Upper lobe of right lung (tissue), 1 donor: ENCODE data around the gene MAPKBP1. TPM values are rescaled to one million over a fixed set of nuclear protein-coding genes. Genes with fewer than 3 reads are reported as not detected.

ENCODE experiments used
- ATAC-seq: fragments of 200-7000 bp; cut with Tn5 transposase; one replicate; pipeline ENCODE4 v1.9.1; 2020; ENCODE audit warnings: mild to moderate bottlenecking, moderate library complexity
- DNase-seq: peaks from one replicate; pipeline ENCODE4 v3.0.0-alpha.2; 2020
- H3K27ac ChIP-seq: fragments of 200-600 bp; one replicate; pipeline ENCODE4 v1.8.0; 2022
- H3K27me3 ChIP-seq: fragments of 200-600 bp; one replicate; pipeline ENCODE4 v1.8.0; 2022; ENCODE audit warnings: mild to moderate bottlenecking
- H3K36me3 ChIP-seq: fragments of 200-600 bp; one replicate; pipeline ENCODE4 v1.8.0; 2022
- H3K4me1 ChIP-seq: fragments of 200-600 bp; one replicate; pipeline ENCODE4 v1.8.0; 2022
- H3K4me3 ChIP-seq: fragments of 200-600 bp; one replicate; pipeline ENCODE4 v1.8.0; 2022; ENCODE audit warnings: mild to moderate bottlenecking
- H3K9me3 ChIP-seq: fragments of 200-600 bp; one replicate; pipeline ENCODE4 v1.8.0; 2022
- intact Hi-C: fragments of 100-400 bp; cut with DNase I; formaldehyde crosslinking; loops from one replicate; pipeline ENCODE4 v1.11.0; 2022
- total RNA-seq: library from RNA; stranded (reverse); fragmentation: NEBNext Ultra II Directional; extraction: Animal tissue kit (Norgen Biotek cat#: 25700); gene quantifications from one replicate; pipeline ENCODE4 v1.2.1, GENCODE V29; 2021
- TF ChIP-seq, protein P1 (sequence below): fragments of 200-600 bp; IDR thresholded peaks from one replicate; pipeline ENCODE4 v1.8.0; 2022; ENCODE audit warnings: antibody characterized with exemption
- donor health status: DM: no; HTN: yes; CAD: no; lungs with severe emphysema.

MAPKBP1 gene
- total RNA-seq, 1 donor from 2014 or later = 22.4 TPM

DNA sequence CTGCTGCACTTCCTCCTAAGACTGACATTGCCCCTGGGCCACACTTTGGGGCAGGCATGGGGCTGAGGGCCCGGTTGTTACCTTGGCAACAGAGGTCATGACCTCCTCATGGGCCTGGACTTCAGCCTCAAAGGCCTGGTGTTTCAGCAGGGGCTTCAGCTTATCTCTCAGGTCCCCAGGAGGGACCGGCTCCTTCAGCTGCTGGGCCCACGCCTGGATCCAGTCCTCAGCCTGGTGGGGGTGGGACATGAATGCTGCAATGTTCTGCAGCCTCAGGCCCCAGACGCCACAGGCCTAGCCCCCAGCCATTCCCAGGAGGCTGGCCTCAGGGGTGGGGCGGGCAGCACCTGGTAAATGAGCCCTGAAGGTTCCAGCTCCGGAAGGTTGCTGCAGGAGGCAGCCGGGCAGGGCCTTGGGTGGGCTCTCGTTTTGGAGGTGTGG, 92.0 kb downstream of the MAPKBP1 start:
- Histone ChIP-seq H3K27ac (no peak overlapping the region), H3K27me3 (no peaks in the 10 kb centered on the region), H3K9me3 (no peaks in the 10 kb centered on the region), H3K36me3 (no peaks in the 10 kb centered on the region), H3K4me3 (no peak overlapping the region), H3K4me1 (no peaks in the 10 kb centered on the region)
- DNase-seq (no peak), ATAC-seq (no peak)
- intact Hi-C loops = no loop called here
- TF ChIP-seq, protein P1, sequence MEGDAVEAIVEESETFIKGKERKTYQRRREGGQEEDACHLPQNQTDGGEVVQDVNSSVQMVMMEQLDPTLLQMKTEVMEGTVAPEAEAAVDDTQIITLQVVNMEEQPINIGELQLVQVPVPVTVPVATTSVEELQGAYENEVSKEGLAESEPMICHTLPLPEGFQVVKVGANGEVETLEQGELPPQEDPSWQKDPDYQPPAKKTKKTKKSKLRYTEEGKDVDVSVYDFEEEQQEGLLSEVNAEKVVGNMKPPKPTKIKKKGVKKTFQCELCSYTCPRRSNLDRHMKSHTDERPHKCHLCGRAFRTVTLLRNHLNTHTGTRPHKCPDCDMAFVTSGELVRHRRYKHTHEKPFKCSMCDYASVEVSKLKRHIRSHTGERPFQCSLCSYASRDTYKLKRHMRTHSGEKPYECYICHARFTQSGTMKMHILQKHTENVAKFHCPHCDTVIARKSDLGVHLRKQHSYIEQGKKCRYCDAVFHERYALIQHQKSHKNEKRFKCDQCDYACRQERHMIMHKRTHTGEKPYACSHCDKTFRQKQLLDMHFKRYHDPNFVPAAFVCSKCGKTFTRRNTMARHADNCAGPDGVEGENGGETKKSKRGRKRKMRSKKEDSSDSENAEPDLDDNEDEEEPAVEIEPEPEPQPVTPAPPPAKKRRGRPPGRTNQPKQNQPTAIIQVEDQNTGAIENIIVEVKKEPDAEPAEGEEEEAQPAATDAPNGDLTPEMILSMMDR = no peak

DNA sequence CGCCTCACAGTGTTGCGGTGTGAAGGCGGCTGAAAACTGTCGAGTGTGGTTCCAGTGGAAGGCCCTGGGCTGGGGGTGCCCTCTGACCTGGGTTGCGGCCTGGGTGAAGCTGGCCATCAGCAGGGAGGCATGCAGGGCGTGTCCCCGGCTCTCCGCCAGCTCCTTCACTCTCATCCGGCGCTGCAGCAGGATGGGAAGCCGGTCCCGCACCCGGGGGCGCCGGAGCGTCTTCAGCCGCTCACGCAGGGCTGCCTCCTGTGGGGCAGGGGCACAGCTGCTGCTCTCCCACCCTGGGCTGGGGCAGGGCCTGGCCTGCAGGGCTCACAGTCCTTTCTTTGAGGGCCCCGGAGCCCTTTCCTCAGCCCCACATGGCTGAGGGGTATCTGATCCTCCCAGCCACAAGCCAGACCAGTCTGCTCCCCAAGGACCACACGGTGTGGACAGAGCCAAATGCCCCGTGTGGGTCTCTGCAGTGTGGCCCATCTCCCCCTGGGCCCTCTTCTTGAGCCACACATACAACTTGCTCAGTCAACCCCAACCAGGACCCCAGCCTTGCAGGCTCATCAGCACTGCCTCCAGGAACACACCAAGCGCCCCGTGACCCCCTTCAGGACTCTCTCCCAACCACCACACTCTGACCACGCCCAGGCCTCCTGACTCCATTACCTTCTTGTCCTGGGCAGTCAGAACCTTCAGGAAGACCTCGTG, 92.7 kb downstream of the MAPKBP1 start:
- H3K9me3 ChIP-seq = no peaks in the 10 kb centered on the region
- intact Hi-C loops = no loop called here
- TF ChIP-seq, protein P1 = no peak
- no peaks in the 10 kb centered on the region for H3K27me3 ChIP-seq
- DNase-seq (no peak), ATAC-seq (no peak)
- no peak overlapping the region for H3K27ac ChIP-seq
- no peaks in the 10 kb centered on the region for H3K36me3 ChIP-seq
- H3K4me3 ChIP-seq = no peak overlapping the region
- no peaks in the 10 kb centered on the region for H3K4me1 ChIP-seq

DNA sequence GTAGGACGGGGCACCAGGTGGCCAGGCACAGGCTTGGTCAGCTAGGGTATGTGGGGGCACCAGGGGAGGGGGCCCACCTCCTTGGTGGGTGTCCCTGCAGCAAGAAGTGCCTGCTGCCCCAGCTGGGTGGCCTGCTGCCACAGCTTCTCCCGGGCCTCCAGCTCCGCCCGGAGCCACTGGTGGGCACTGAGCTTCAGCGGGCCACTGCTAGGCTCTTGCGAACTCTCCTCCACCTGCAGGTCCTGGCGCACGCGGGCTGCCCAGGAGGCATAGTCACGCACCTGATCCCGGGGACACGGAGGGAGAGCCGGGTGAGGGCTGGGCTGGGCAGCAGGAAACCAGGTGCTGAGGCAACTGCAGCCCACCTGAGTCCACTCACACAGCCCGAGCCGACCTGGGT, 94.0 kb downstream of the MAPKBP1 start:
- intact Hi-C loops = no loop called here
- Histone ChIP-seq H3K9me3 (no peaks in the 10 kb centered on the region), H3K36me3 (no peaks in the 10 kb centered on the region), H3K4me1 (no peaks in the 10 kb centered on the region), H3K27ac (no peak overlapping the region), H3K4me3 (no peak overlapping the region), H3K27me3 (no peaks in the 10 kb centered on the region)
- ATAC-seq = no peak
- TF ChIP-seq, protein P1 = no peak
- DNase-seq = no peak

DNA sequence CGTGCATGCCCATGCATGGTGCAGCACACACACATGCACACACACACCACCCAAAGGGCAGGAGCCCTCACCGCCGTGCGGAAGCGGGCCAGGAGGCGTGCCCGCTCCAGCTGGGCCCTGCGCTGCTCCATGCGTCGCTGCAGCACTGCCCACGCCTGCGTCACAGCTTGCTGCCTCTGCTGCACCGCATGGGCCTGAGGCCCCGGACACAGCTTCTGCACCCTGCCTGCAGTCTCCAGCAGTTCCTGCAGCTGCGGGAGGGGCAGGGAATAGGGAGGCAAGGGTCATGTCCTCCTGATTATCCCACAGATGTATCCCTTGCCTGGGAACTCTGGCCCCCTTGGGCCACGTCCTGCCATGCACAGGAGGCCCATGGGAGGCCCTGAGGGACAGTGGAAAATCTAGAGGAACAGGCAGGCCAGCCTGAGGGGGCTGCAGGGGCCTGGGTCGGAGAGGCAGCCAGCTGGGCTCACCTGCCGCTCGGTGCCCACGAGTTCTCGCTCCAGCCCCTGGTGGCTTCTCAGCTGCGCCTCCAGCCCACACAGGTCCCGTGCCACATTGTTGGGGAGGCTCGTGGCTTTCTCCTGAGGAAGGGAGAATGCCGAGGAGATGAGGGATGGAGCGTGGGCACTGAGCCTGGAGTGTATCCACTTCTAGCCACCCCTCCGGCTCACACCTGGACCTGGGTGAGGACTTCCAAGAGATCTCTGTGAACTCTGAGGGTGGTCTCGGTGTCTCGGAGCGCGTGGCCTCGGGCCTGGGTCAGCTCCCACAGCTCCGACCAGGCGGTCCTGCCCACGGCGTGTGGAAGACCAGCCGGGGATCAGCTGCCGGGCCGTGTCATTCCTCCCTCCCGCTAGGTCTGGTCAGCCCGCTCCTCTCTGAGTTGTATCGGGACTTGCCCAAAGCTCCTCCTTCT, 95.7 kb downstream of the MAPKBP1 start:
- intact Hi-C loops = no loop called here
- H3K9me3 ChIP-seq = no peaks in the 10 kb centered on the region
- no peak overlapping the region for H3K27ac ChIP-seq
- H3K4me1 ChIP-seq = no peaks in the 10 kb centered on the region
- DNase-seq = no peak
- H3K27me3 ChIP-seq = no peaks in the 10 kb centered on the region
- TF ChIP-seq, protein P1 = no peak
- no peaks in the 10 kb centered on the region for H3K36me3 ChIP-seq
- ATAC-seq = no peak
- no peak overlapping the region for H3K4me3 ChIP-seq

DNA sequence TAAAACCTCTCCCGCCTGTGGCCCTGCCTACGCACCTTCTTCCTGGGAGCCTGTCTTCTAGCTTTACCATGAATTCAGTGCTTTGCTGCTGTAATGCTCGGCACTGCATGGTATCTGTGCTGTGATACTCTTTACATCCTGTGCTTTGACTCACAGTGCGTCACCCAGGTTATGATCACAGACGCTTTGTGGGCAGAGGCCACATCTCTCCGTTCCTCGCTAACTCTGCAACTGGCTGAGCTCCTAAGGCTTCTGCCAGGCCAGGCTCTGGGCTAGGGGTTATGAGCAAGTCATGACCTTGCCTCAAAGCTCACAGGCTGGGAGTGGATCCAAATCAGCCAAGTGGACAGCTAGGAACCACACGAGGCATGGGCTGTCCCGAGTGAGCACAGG, 96.4 kb downstream of the MAPKBP1 start:
- no peaks in the 10 kb centered on the region for H3K9me3 ChIP-seq

More for the DNA sequence above, 96.4 kb downstream of the MAPKBP1 start:
- TF ChIP-seq, protein P1 = no peak
- intact Hi-C loops = no loop called here
- DNase-seq (no peak), ATAC-seq (no peak)
- H3K4me1 ChIP-seq = no peaks in the 10 kb centered on the region
- no peak overlapping the region for H3K4me3 ChIP-seq
- no peaks in the 10 kb centered on the region for H3K36me3 ChIP-seq
- no peak overlapping the region for H3K27ac ChIP-seq
- H3K27me3 ChIP-seq = no peaks in the 10 kb centered on the region
